Lower lobe of right lung (tissue), 2 donors: ENCODE measurements around the gene IDH3G. TPM values are rescaled to one million over a fixed set of nuclear protein-coding genes. Genes with fewer than 3 reads are reported as not detected.

Experiments used
- ATAC-seq, 2 donors: fragments of 200-7000 bp; cut with Tn5 transposase; one replicate each; pipeline ENCODE4 v1.9.1; 2020 to 2022; ENCODE audit warnings: mild to moderate bottlenecking in 2 of 2, moderate library complexity in 2 of 2
- DNase-seq: peaks from one replicate; pipeline ENCODE4 v3.0.0-alpha.2; 2020
- H3K27ac ChIP-seq: fragments of 200-600 bp; one replicate; pipeline ENCODE4 v1.8.0; 2022
- H3K27me3 ChIP-seq: fragments of 200-600 bp; one replicate; pipeline ENCODE4 v1.8.0; 2022; ENCODE audit warnings: low read depth
- H3K36me3 ChIP-seq: fragments of 200-600 bp; one replicate; pipeline ENCODE4 v1.8.0; 2022; ENCODE audit warnings: mild to moderate bottlenecking
- H3K4me1 ChIP-seq: fragments of 200-600 bp; one replicate; pipeline ENCODE4 v1.8.0; 2022
- H3K4me3 ChIP-seq: fragments of 200-600 bp; one replicate; pipeline ENCODE4 v1.8.0; 2022; ENCODE audit warnings: mild to moderate bottlenecking
- H3K9me3 ChIP-seq: fragments of 200-600 bp; one replicate; pipeline ENCODE4 v1.8.0; 2022
- intact Hi-C: fragments of 100-400 bp; cut with DNase I; formaldehyde crosslinking; loops from one replicate; pipeline ENCODE4 v1.11.0; 2022
- total RNA-seq: library from RNA; stranded (reverse); fragmentation: NEBNext Ultra II Directional; extraction: Animal tissue kit (Norgen Biotek cat#: 25700); gene quantifications from one replicate; pipeline ENCODE4 v1.2.1, GENCODE V29; 2021
- TF ChIP-seq, protein P1 (sequence below): fragments of 200-600 bp; IDR thresholded peaks from one replicate; pipeline ENCODE4 v1.8.0; 2022; ENCODE audit warnings: antibody characterized with exemption, mild to moderate bottlenecking
- donor health status: DM: no; HTN: yes; CAD: no; lungs with severe emphysema.

Gene IDH3G
- total RNA-seq, 1 donor from 2014 or later: 50.1 TPM

- DNase-seq: no peak
- TF ChIP-seq, protein P1, sequence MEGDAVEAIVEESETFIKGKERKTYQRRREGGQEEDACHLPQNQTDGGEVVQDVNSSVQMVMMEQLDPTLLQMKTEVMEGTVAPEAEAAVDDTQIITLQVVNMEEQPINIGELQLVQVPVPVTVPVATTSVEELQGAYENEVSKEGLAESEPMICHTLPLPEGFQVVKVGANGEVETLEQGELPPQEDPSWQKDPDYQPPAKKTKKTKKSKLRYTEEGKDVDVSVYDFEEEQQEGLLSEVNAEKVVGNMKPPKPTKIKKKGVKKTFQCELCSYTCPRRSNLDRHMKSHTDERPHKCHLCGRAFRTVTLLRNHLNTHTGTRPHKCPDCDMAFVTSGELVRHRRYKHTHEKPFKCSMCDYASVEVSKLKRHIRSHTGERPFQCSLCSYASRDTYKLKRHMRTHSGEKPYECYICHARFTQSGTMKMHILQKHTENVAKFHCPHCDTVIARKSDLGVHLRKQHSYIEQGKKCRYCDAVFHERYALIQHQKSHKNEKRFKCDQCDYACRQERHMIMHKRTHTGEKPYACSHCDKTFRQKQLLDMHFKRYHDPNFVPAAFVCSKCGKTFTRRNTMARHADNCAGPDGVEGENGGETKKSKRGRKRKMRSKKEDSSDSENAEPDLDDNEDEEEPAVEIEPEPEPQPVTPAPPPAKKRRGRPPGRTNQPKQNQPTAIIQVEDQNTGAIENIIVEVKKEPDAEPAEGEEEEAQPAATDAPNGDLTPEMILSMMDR: no peak
- Histone ChIP-seq H3K27me3 (no peaks in the 10 kb centered on the region), H3K9me3 (no peaks in the 10 kb centered on the region), H3K4me1 (peaks cover 11% of the 10 kb centered on the region), H3K27ac (no peak overlapping the region), H3K4me3 (no peak overlapping the region), H3K36me3 (no peaks in the 10 kb centered on the region)
- ATAC-seq: no peak
- intact Hi-C loops: no loop called here
Observed at GRCh38 chrX:153776611-153777045, 17.5 kb downstream of the IDH3G start.

DNA sequence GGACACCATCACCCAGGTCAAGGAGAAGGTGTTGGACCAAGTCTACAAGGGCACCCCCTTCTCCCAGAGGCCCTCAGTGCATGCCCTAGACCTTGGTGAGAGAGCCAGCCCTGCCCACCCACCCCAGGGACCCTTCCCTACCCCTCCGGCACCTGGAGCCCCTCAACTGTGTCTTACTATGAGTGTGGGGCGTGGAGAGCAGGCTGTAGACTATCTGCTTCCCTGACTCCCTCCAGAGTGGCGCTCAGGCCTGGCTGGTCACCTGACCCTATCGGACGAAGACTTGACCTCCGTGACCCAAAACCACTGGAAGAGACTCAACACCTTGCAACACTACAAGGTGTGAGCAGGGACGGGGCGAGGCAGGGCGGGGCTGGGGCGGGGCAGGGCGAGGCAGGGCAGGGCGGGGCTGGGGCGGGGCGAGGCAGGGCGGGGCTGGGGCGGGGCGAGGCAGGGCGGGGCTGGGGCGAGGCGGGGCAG is 18.0 kb downstream of the IDH3G start:
- Histone ChIP-seq H3K27ac (no peak overlapping the region), H3K9me3 (no peaks in the 10 kb centered on the region), H3K4me1 (peaks cover 7% of the 10 kb centered on the region), H3K27me3 (no peaks in the 10 kb centered on the region), H3K36me3 (no peaks in the 10 kb centered on the region), H3K4me3 (no peak overlapping the region)
- ATAC-seq: no peak
- TF ChIP-seq, protein P1: no peak
- no peak for DNase-seq
- intact Hi-C loops: no loop called here

- DNase-seq: peak; percentile 15
- peaks cover under 1% of the 10 kb centered on the region for H3K4me1 ChIP-seq
- no peaks in the 10 kb centered on the region for H3K9me3 ChIP-seq
- no peak for ATAC-seq
- no peaks in the 10 kb centered on the region for H3K36me3 ChIP-seq
- no peaks in the 10 kb centered on the region for H3K27me3 ChIP-seq
- TF ChIP-seq, protein P1: no peak
- no peak overlapping the region for H3K4me3 ChIP-seq
- intact Hi-C loops: no loop called here
- H3K27ac ChIP-seq: no peak overlapping the region
Observed at GRCh38 chrX:153775293-153776119, 18.7 kb downstream of the IDH3G start.

DNA sequence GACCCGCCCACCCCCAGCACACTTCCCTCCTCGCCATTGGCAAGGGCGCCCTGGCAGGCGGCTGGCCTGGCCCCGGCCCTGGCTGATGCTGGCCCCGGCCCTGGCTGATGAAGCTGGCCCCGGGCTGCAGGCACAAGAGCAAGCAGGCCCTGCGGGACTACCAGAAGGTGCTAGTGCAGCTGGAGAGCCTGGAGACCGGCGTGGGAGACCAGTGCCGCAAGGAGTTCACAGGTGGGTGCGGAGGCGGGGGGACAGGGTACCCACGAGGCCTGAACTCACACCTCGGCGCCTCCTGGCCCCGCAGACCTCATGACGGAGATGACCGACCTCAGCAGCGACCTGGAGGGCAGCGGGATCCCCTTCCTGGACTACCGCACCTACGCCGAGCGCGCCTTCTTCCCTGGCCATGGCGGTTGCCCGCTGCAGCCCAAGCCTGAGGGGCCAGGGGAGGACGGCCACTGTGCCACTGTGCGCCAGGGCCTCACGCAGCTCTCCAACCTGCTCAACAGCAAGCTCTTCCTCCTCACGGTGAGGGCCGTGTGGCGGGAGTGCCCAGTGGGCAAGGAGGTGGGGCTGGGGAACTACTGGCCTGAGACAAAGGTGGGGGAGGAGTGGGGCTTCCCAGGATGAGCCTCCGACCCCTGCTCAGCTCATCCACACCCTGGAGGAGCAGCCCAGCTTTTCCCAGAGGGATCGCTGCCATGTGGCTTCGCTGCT is 19.4 kb downstream of the IDH3G start:
- TF ChIP-seq, protein P1: no peak
- H3K9me3 ChIP-seq: no peaks in the 10 kb centered on the region
- H3K36me3 ChIP-seq: no peaks in the 10 kb centered on the region
- no peaks in the 10 kb centered on the region for H3K4me1 ChIP-seq
- H3K4me3 ChIP-seq: no peak overlapping the region
- H3K27ac ChIP-seq: no peak overlapping the region
- DNase-seq (peak; percentile 32), ATAC-seq (no peak)
- intact Hi-C loops: no loop called here
- H3K27me3 ChIP-seq: no peaks in the 10 kb centered on the region

- Histone ChIP-seq H3K4me3 (no peak overlapping the region), H3K27ac (no peak overlapping the region), H3K9me3 (no peaks in the 10 kb centered on the region), H3K4me1 (no peaks in the 10 kb centered on the region), H3K27me3 (no peaks in the 10 kb centered on the region), H3K36me3 (no peaks in the 10 kb centered on the region)
- TF ChIP-seq, protein P1: no peak
- intact Hi-C loops: no loop called here
- ATAC-seq: no peak
- DNase-seq: peak; percentile 27
Observed at GRCh38 chrX:153773741-153774575, 20.2 kb downstream of the IDH3G start.
